Measurements from ENCODE around the gene BORA. TPM values are rescaled to one million over a fixed set of nuclear protein-coding genes. Genes with fewer than 3 reads are reported as not detected.
A peak's percentile ranks its signal among the peaks of the same experiment; 100 is the strongest.

BORA gene
- total and polyA plus RNA-seq, 2 of the 13 experiments (the other 11 are each of a cell fraction or from before 2014, with no cell fraction given), result 4.0 to 17.4 TPM

- peak; percentile 65 for TF ChIP-seq PATZ1 (CRISPR knock-in tag; IDR thresholded peaks at IDR 0.05)
- TF ChIP-seq ZNF616 (CRISPR knock-in tag; IDR thresholded peaks at IDR 0.05; ENCODE audit: low read depth), result 0 out of 2 replicates have a peak, but pooled peaks have one; percentile 45
- TF ChIP-seq ZNF816 (CRISPR knock-in tag; IDR thresholded peaks at IDR 0.05; ENCODE audit: borderline replicate concordance), result peak; percentile 99; the same call in 1 of the 2 replicates
- no peak; the same call in 1 of the 2 replicates for TF ChIP-seq ZNF570 (CRISPR knock-in tag; IDR thresholded peaks at IDR 0.05; ENCODE audit: borderline replicate concordance)
- TF ChIP-seq ZNF766 (CRISPR knock-in tag; IDR thresholded peaks at IDR 0.05; ENCODE audit: borderline replicate concordance), result peak; percentile 92; the same call in 1 of the 2 replicates
- no peak for TF ChIP-seq ARNT (IDR thresholded peaks at IDR 0.05)
- TF ChIP-seq MTF2 (CRISPR knock-in tag; IDR thresholded peaks at IDR 0.05; ENCODE audit: borderline replicate concordance), result no peak
- TF ChIP-seq U2AF1 (optimal IDR thresholded peaks at IDR 0.05; ENCODE audit: low read depth, low read length), result no peak
- TF ChIP-seq ZNF772 (CRISPR knock-in tag; IDR thresholded peaks at IDR 0.05), result peak; percentile 41; the same call in 1 of the 2 replicates
- peak; percentile 92 for TF ChIP-seq SKIL (CRISPR knock-in tag; IDR thresholded peaks at IDR 0.05; ENCODE audit: borderline replicate concordance)
- TF ChIP-seq IRF9 (CRISPR knock-in tag; IDR thresholded peaks at IDR 0.05; ENCODE audit: borderline replicate concordance), result peak; percentile 76; the same call in 1 of the 2 replicates
- TF ChIP-seq SIX4 (CRISPR knock-in tag; IDR thresholded peaks at IDR 0.05), result peak; percentile 24; the same call in 1 of the 2 replicates
- peak; percentile 54; the same call in 1 of the 2 replicates for TF ChIP-seq MEF2D (CRISPR knock-in tag; IDR thresholded peaks at IDR 0.05)
- peak; percentile 63; the same call in 1 of the 2 replicates for TF ChIP-seq MEIS1 (CRISPR knock-in tag; IDR thresholded peaks at IDR 0.05; ENCODE audit: borderline replicate concordance)
- no peak for TF ChIP-seq SIX1 (CRISPR knock-in tag; IDR thresholded peaks at IDR 0.05; ENCODE audit: borderline replicate concordance)
- peak; percentile 99 for TF ChIP-seq ARID4A (CRISPR knock-in tag; IDR thresholded peaks at IDR 0.05; ENCODE audit: borderline replicate concordance)
- TF ChIP-seq SYNCRIP (IDR thresholded peaks at IDR 0.05; ENCODE audit: insufficient read depth, low read depth, low read length), result no peak
- peak; percentile 99 for TF ChIP-seq ZMYM4 (CRISPR knock-in tag; IDR thresholded peaks at IDR 0.05)
- TF ChIP-seq ZNF841 (CRISPR knock-in tag; IDR thresholded peaks at IDR 0.05; ENCODE audit: borderline replicate concordance), result peak; percentile 98
These were observed at the start of gene BORA, which contains the start of gene MZT1 (continued) for GRCh38 chr13:72727417-72728289.
